ENCODE data around the gene TMEM39B. TPM values are rescaled to one million over a fixed set of nuclear protein-coding genes. Genes with fewer than 3 reads are reported as not detected.
"Not testable (repeated sequence)": the region's sequence is repeated elsewhere in the genome, so short reads cannot be mapped to it uniquely, and the experiment has no call there.

TMEM39B gene
- total RNA-seq, 4 donors from 2014 or later = 1.7 to 5.4 (median 2.9) TPM

DNA sequence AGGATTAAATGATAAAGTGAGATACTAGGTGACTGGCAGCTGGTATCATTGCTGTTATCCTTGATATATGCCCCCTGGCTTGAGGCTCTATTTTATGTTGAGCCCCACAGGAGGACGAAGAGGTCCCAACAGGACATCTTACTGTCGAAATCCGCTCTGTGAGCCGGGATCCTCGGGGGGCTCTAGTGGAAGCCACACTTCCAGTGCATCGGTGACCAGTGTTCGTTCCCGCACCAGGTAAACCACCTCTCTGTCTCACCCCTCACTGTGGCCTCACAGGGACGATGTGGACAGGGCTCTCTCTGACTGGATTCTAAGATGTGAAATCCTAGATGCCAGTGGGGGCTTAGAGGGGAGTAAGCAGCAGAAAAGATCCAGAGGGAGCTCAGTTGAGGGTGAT is 2.1 kb downstream of the TMEM39B start:
- WGBS, 2 donors (ENCODE audit: low coverage in 1 of 2) = 87 to 98% methylated on average over 6 of the region's 9 CpGs
- Histone ChIP-seq H3K4me3 (no peak overlapping the region), H3K27me3 (no peaks in the 10 kb centered on the region), H3K36me3 (peaks cover 0 to 50% of the 10 kb centered on the region in 2 donors), H3K9me3 (no peaks in the 10 kb centered on the region), H3K4me1 (peaks cover 0 to 26% (median 0%) of the 10 kb centered on the region in 3 donors), H3K27ac (no peak overlapping the region)
- no peak for ATAC-seq
- TF ChIP-seq POLR2AphosphoS5 (IDR thresholded peaks at IDR 0.05) (no peak), EP300 (IDR thresholded peaks at IDR 0.05) (no peak), POLR2A (IDR thresholded peaks at IDR 0.05) (no peak)
- TF ChIP-seq, protein P1, sequence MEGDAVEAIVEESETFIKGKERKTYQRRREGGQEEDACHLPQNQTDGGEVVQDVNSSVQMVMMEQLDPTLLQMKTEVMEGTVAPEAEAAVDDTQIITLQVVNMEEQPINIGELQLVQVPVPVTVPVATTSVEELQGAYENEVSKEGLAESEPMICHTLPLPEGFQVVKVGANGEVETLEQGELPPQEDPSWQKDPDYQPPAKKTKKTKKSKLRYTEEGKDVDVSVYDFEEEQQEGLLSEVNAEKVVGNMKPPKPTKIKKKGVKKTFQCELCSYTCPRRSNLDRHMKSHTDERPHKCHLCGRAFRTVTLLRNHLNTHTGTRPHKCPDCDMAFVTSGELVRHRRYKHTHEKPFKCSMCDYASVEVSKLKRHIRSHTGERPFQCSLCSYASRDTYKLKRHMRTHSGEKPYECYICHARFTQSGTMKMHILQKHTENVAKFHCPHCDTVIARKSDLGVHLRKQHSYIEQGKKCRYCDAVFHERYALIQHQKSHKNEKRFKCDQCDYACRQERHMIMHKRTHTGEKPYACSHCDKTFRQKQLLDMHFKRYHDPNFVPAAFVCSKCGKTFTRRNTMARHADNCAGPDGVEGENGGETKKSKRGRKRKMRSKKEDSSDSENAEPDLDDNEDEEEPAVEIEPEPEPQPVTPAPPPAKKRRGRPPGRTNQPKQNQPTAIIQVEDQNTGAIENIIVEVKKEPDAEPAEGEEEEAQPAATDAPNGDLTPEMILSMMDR (IDR thresholded peaks at IDR 0.05) = no peak

DNA sequence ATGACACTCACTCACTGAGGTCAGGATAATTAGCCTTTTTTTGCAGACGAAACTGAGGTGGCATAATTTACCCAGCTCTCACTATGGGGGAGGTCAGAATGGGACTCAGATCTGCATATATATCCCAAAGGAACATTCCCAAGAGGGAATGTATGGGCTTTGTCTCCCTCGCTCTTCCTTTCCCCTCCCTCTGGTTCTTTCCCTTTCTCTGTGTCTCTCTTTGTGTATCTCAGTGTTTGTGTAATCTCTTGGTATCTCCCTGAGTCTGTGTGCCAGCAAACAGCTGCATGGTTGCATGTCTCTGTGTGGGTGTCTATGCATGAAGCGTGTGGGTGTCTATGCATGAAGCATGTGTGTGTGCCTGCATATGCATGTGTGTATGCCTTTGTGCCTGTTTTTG is 4.7 kb downstream of the TMEM39B start:
- no peak overlapping the region for H3K27ac ChIP-seq
- TF ChIP-seq EP300 (IDR thresholded peaks at IDR 0.05) (no peak), POLR2AphosphoS5 (IDR thresholded peaks at IDR 0.05) (no peak), POLR2A (IDR thresholded peaks at IDR 0.05) (no peak)
- TF ChIP-seq, protein P1 (IDR thresholded peaks at IDR 0.05) = no peak
- no peak for ATAC-seq
- peaks cover 0 to 76% of the 10 kb centered on the region in 2 donors for H3K36me3 ChIP-seq
- H3K4me3 ChIP-seq = no peak overlapping the region
- H3K4me1 ChIP-seq = peaks cover 0 to 14% (median 0%) of the 10 kb centered on the region in 3 donors
- no peaks in the 10 kb centered on the region for H3K27me3 ChIP-seq
- WGBS, 2 donors (ENCODE audit: low coverage in 1 of 2) = 70 to 78% methylated on average over 2 to 3 of the region's 3 CpGs
- no peaks in the 10 kb centered on the region for H3K9me3 ChIP-seq

DNA sequence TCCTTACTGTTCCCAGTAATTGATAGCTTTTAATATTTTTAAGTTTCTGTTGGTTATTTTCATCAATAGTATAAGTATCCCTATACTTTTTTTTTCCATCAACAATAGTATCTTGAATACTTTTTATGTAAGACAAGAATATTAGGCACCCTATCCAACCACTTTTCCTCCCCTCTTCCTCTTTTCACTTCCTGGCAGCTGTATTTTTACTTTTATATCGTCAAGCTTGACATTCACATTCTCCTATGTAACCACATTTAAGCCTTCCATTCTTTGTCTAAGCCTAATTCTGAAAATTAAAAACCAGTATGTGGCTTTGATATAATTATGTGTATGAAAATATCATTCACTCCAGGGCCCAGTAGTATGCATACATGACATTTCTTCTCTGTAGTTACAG is 9.3 kb downstream of the TMEM39B start:
- TF ChIP-seq POLR2AphosphoS5 (IDR thresholded peaks at IDR 0.05) (no peak), EP300 (IDR thresholded peaks at IDR 0.05) (no peak), POLR2A (IDR thresholded peaks at IDR 0.05) (no peak)
- TF ChIP-seq, protein P1 (IDR thresholded peaks at IDR 0.05) = no peak
- H3K4me3 ChIP-seq = no peak overlapping the region
- H3K36me3 ChIP-seq = peaks cover 0 to 91% of the 10 kb centered on the region in 2 donors
- no peaks in the 10 kb centered on the region for H3K9me3 ChIP-seq
- no peak overlapping the region for H3K27ac ChIP-seq
- ATAC-seq = no peak
- WGBS, 2 donors (ENCODE audit: low coverage in 1 of 2) = 64 to 72% methylated on average over 1 of the region's 1 CpG
- H3K4me1 ChIP-seq = no peaks in the 10 kb centered on the region
- H3K27me3 ChIP-seq = no peaks in the 10 kb centered on the region

DNA sequence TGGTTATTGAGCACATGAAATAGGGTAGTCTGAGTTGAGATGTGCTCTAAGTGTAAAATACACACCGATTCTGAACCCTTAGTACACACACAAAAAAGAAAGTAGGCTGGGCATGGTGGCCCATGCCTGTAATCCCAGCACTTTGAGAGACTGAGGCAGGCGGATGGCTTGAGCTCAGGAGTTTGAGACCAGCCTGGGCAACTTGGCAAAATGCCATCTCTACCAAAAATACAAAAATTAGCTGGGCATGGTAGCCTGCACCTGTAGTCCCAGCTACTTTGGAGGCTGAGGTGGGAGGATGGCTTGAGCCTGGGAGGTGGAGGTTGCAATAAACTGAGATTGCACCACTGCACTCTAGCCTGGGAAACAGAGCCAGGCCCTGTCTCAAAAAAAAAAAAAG is 13.6 kb downstream of the TMEM39B start:
- H3K9me3 ChIP-seq, H3K4me3 ChIP-seq, H3K4me1 ChIP-seq, H3K27me3 ChIP-seq, H3K27ac ChIP-seq, ATAC-seq: not testable (repeated sequence)
- H3K36me3 ChIP-seq = peaks cover 0 to 85% of the 10 kb centered on the region in 2 donors
- no CpG with 5 or more reads among the region's 2 CpGs for WGBS, 2 donors (ENCODE audit: low coverage in 1 of 2)

DNA sequence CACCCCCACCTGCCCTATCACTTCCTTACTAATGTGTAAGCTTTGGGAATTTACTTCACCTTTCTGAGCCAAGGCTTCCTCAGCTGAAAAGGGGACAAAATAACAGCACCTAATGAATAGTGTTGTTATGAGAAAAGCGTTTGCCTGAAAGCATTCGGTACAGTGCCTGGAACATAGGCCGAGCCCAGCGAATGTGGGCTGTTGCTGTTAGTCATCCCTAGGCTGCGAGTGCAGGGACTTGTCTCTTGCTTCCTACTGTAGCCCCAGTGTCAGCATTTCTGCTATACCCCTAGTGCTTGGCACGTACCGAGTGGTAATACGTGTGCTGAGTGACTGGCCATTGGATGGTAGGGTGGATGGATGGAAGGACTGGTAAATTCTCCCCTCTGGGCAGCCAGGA is 18.4 kb downstream of the TMEM39B start:
- 94 to 100% methylated on average over 5 to 8 of the region's 8 CpGs for WGBS, 2 donors (ENCODE audit: low coverage in 1 of 2)

More for the DNA sequence above, 18.4 kb downstream of the TMEM39B start:
- TF ChIP-seq EP300 (IDR thresholded peaks at IDR 0.05) (no peak), POLR2AphosphoS5 (IDR thresholded peaks at IDR 0.05) (no peak), POLR2A (IDR thresholded peaks at IDR 0.05) (no peak)
- TF ChIP-seq, protein P1 (IDR thresholded peaks at IDR 0.05) = no peak
- Histone ChIP-seq H3K4me3 (no peak overlapping the region), H3K4me1 (no peaks in the 10 kb centered on the region), H3K27ac (no peak overlapping the region), H3K27me3 (no peaks in the 10 kb centered on the region), H3K36me3 (peaks cover 0 to 92% of the 10 kb centered on the region in 2 donors), H3K9me3 (no peaks in the 10 kb centered on the region)
- no peak for ATAC-seq

Data from gastroesophageal sphincter (tissue), 4 donors.